ENCODE measurements around the gene CHCHD6. TPM values are rescaled to one million over a fixed set of nuclear protein-coding genes. Genes with fewer than 3 reads are reported as not detected.
A peak's percentile ranks its signal among the peaks of the same experiment; 100 is the strongest.

The CHCHD6 gene
- total RNA-seq, 1 donor from 2014 or later: 28.7 TPM

GRCh38 chr3:126964950-126965349, 260.9 kb downstream of the CHCHD6 start:
- TF ChIP-seq, protein P1, sequence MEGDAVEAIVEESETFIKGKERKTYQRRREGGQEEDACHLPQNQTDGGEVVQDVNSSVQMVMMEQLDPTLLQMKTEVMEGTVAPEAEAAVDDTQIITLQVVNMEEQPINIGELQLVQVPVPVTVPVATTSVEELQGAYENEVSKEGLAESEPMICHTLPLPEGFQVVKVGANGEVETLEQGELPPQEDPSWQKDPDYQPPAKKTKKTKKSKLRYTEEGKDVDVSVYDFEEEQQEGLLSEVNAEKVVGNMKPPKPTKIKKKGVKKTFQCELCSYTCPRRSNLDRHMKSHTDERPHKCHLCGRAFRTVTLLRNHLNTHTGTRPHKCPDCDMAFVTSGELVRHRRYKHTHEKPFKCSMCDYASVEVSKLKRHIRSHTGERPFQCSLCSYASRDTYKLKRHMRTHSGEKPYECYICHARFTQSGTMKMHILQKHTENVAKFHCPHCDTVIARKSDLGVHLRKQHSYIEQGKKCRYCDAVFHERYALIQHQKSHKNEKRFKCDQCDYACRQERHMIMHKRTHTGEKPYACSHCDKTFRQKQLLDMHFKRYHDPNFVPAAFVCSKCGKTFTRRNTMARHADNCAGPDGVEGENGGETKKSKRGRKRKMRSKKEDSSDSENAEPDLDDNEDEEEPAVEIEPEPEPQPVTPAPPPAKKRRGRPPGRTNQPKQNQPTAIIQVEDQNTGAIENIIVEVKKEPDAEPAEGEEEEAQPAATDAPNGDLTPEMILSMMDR (IDR thresholded peaks at IDR 0.05; ENCODE audit: insufficient read depth, low read length, poor library complexity, severe bottlenecking): no peak
- Histone ChIP-seq H3K36me3 (ENCODE audit: control insufficient read depth, insufficient read depth, low read length) (no peaks in the 10 kb centered on the region), H3K4me3 (ENCODE audit: low read depth, low read length) (no peak overlapping the region), H3K27me3 (ENCODE audit: control insufficient read depth, insufficient read depth, low read length) (no peaks in the 10 kb centered on the region)
- no peak for DNase-seq (ENCODE audit: low read depth)

- Histone ChIP-seq H3K27me3 (ENCODE audit: control insufficient read depth, insufficient read depth, low read length) (no peaks in the 10 kb centered on the region), H3K4me3 (ENCODE audit: low read depth, low read length) (no peak overlapping the region), H3K36me3 (ENCODE audit: control insufficient read depth, insufficient read depth, low read length) (no peaks in the 10 kb centered on the region)
- TF ChIP-seq, protein P1 (IDR thresholded peaks at IDR 0.05; ENCODE audit: insufficient read depth, low read length, poor library complexity, severe bottlenecking): no peak
- no peak for DNase-seq (ENCODE audit: low read depth)
These were observed 261.6 kb downstream of the CHCHD6 start for GRCh38 chr3:126965526-126966080.

DNA sequence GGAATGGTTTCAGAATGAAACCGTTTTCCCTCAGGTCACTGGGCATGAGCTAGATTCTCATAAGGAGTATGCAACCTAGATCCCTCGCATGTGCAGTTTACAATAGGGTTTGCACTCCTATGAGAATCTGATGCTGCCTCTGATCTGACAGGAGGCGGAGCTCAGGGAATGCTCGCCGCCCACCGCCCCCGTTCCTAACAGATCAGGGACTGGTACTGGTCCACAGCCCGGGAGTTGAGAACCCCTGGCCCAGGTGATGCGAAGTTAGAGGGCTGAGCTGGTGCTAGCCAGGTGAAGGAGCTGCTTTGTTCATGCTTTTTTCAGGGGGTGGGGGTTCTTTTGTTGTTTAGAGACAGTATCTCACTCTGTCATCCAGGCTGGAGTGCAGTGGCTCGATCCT, 263.3 kb downstream of the CHCHD6 start:
- no peaks in the 10 kb centered on the region for H3K27me3 ChIP-seq (ENCODE audit: control insufficient read depth, insufficient read depth, low read length)
- no peak for DNase-seq (ENCODE audit: low read depth)
- no peak overlapping the region for H3K4me3 ChIP-seq (ENCODE audit: low read depth, low read length)
- TF ChIP-seq, protein P1 (IDR thresholded peaks at IDR 0.05; ENCODE audit: insufficient read depth, low read length, poor library complexity, severe bottlenecking): no peak
- no peaks in the 10 kb centered on the region for H3K36me3 ChIP-seq (ENCODE audit: control insufficient read depth, insufficient read depth, low read length)

DNA sequence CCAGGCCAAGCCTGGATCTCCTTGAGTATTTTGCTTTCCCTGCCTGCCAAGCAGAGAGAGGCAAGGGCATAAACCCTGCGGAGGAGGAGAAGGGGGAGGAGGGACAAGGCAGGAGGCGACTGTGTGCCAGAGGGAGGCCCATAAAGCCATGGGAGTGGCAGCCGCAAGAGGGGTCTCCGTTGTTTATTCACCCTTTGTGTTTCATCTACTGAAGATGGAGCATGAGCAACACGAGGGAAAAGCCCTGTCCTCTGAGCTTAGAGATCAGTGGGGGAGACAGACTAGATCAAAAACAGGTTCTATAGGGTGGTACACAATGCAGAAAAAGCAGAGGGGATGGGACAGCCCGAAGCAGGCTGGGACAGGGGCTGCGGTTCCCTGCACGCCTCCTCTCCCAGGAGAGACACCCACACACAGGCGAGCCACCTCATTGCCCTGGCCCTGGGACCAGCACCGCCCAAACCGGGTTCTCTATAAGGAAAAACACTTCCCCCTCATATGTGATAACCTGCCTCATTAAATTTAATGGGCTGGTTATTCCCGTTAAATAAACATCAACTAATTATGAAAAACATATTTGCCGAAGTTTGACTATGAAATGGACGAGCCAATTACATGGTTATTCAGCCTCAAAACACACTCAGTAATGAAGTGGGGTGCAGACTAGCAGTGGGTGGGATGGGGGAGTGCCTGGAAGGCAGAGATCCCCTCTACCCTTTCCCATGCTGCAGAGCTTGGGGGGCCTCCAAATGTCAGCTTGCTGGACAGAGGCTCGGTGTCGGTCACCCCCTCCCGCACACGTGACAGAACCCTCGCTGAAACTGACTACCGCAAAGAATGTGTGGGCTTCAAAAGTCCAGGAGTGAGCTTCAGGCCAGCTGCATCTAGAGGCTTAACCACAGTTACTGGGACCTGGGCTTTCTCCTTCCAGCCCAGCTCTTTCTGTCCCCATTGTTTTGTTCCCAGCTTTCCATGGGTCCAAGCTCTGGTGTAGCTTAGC, 264.7 kb downstream of the CHCHD6 start:
- H3K4me3 ChIP-seq (ENCODE audit: low read depth, low read length): no peak overlapping the region
- H3K36me3 ChIP-seq (ENCODE audit: control insufficient read depth, insufficient read depth, low read length): no peaks in the 10 kb centered on the region
- no peak for DNase-seq (ENCODE audit: low read depth)
- TF ChIP-seq, protein P1 (IDR thresholded peaks at IDR 0.05; ENCODE audit: insufficient read depth, low read length, poor library complexity, severe bottlenecking): no peak
- no peaks in the 10 kb centered on the region for H3K27me3 ChIP-seq (ENCODE audit: control insufficient read depth, insufficient read depth, low read length)

- peak; percentile 44 for DNase-seq (ENCODE audit: low read depth)
- Histone ChIP-seq H3K4me3 (ENCODE audit: low read depth, low read length) (no peak overlapping the region), H3K27me3 (ENCODE audit: control insufficient read depth, insufficient read depth, low read length) (no peaks in the 10 kb centered on the region), H3K36me3 (ENCODE audit: control insufficient read depth, insufficient read depth, low read length) (no peaks in the 10 kb centered on the region)
- TF ChIP-seq, protein P1 (IDR thresholded peaks at IDR 0.05; ENCODE audit: insufficient read depth, low read length, poor library complexity, severe bottlenecking): no peak
These were observed 265.5 kb downstream of the CHCHD6 start for GRCh38 chr3:126969586-126969985.
